Measurements from ENCODE around the gene NTN1.

DNA sequence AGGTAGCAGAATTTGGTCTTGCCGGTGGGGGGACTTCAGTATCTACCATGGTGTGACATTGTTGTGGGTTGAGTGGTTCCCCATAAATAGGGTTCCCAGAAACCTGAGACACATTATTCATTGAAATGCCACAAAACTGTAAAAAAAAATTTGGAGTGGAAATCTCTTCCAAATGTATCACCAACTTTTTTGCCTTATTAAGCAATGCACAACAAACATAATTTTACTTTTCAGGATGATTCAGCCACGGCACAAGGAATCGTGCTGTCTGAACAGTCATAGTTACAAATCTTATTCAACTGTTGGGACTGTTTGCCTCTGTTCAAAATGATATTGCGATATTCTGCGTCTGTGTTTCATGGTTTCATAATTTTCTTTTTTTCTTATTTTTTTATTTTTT, 181.2 kb downstream of the NTN1 start:
- TF ChIP-seq CTCF (IDR thresholded peaks at IDR 0.05) (no peak), POLR2A (IDR thresholded peaks at IDR 0.05) (no peak)

Measured in heart left ventricle (tissue), 13 donors.